Activated CD8-positive, alpha-beta memory T cell treated with anti-CD3 and anti-CD28 coated beads, Interleukin-2, amount 50 U/mL, for 1 hour (primary cell): ENCODE data around the gene RASSF1.
"Not testable (repeated sequence)": the region's sequence is repeated elsewhere in the genome, so short reads cannot be mapped to it uniquely, and the experiment has no call there.

ENCODE experiments used
- DNase-seq: peaks from one replicate; pipeline ENCODE4 v3.0.0-alpha.2; 2020; ENCODE audit errors: extremely low read depth

RASSF1 gene

DNA sequence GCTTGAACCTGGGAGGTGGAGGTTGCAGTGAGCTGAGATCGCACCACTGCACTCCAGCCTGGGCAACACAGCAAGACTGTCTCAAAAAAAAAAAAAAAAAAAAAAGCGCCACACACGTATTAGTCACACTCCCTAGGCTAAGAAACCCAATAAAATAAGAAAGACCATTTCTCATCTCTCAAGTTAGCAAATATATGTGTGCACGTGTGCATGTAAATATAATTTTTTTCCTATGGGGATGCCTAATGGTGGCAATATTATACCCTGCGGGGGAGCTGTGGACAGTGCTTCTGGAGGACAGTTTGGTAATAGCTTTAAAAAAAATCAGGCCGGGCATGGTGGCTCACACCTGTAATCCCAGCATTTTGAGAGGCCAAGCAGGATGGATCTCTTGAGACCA is 56.5 kb downstream of the RASSF1 start:
- DNase-seq: not testable (repeated sequence)
